Liver (tissue), 9 donors: ENCODE results near the gene ADK. TPM values are rescaled to one million over a fixed set of nuclear protein-coding genes. Genes with fewer than 3 reads are reported as not detected.
A peak's percentile ranks its signal among the peaks of the same experiment; 100 is the strongest.
"Not testable (repeated sequence)": the region's sequence is repeated elsewhere in the genome, so short reads cannot be mapped to it uniquely, and the experiment has no call there.

Experiments used
- DNase-seq: peaks from one replicate; pipeline ENCODE4 v3.0.0-alpha.2; 2017; ENCODE audit warnings: low spot score
- H3K27ac ChIP-seq, 2 donors: one replicate each; pipeline ENCODE4 v1.7.0; 2013; ENCODE audit warnings: inconsistent platforms in 2 of 2, low read length in 2 of 2, control low read depth in 1 of 2, low read depth in 1 of 2, mild to moderate bottlenecking in 1 of 2
- H3K27me3 ChIP-seq, 4 donors: one replicate each; pipeline versions ENCODE4 v1.6.1 to v1.7.0; 2013; ENCODE audit warnings: low read length in 3 of 4, inconsistent platforms in 1 of 4, mild to moderate bottlenecking in 1 of 4, moderate library complexity in 1 of 4; ENCODE audit not compliant: control insufficient read depth in 4 of 4, insufficient read depth in 4 of 4
- H3K36me3 ChIP-seq, 4 donors: one replicate each; pipeline versions ENCODE4 v1.6.1 to v1.7.0; 2013; ENCODE audit warnings: low read length in 3 of 4, mild to moderate bottlenecking in 3 of 4, low read depth in 1 of 4, moderate library complexity in 1 of 4; ENCODE audit not compliant: control insufficient read depth in 4 of 4, insufficient read depth in 3 of 4
- H3K4me1 ChIP-seq, 4 donors: one replicate each; pipeline versions ENCODE4 v1.6.1 to v1.7.0; 2013; ENCODE audit warnings: low read length in 3 of 4, mild to moderate bottlenecking in 3 of 4, moderate library complexity in 1 of 4; ENCODE audit not compliant: control insufficient read depth in 4 of 4, insufficient read depth in 4 of 4
- H3K4me3 ChIP-seq, 3 donors: one replicate each; pipeline versions ENCODE4 v1.6.1 to v1.7.0; 2013; ENCODE audit warnings: low read length in 3 of 3, control low read depth in 1 of 3, low read depth in 1 of 3, mild to moderate bottlenecking in 1 of 3
- H3K9ac ChIP-seq, 2 donors: one replicate each; pipeline ENCODE4 v1.7.0; 2013; ENCODE audit warnings: low read length in 2 of 2, mild to moderate bottlenecking in 2 of 2, moderate library complexity in 2 of 2, control low read depth in 1 of 2, low read depth in 1 of 2
- H3K9me3 ChIP-seq, 4 donors: one replicate each; pipeline versions ENCODE4 v1.6.1 to v1.7.0; 2013; ENCODE audit warnings: low read length in 3 of 4; ENCODE audit not compliant: control insufficient read depth in 4 of 4
- CTCF ChIP-seq: fragments of 150-350 bp; IDR thresholded peaks from 2 replicates; pipeline ENCODE4 v1.5.1; 2017; ENCODE audit warnings: improper control_type of control experiment, low read depth, low read length; ENCODE audit not compliant: missing input control
- EGR1 ChIP-seq, 2 donors: IDR thresholded peaks; 2 replicates each; pipeline ENCODE4 v1.6.1; 2016 to 2018; ENCODE audit warnings: antibody characterized with exemption in 2 of 2, low read depth in 2 of 2
- FOXA1 ChIP-seq: IDR thresholded peaks from 2 replicates; pipeline ENCODE4 v1.6.1; 2016; ENCODE audit warnings: antibody characterized with exemption
- FOXA2 ChIP-seq: IDR thresholded peaks from 2 replicates; pipeline ENCODE4 v1.6.1; 2016; ENCODE audit warnings: antibody characterized with exemption
- GABPA ChIP-seq, 2 donors: IDR thresholded peaks in 1 of 2; conservative IDR thresholded peaks in 1 of 2; 2 replicates each; pipeline ENCODE4 v1.6.1; 2016; ENCODE audit warnings: antibody characterized with exemption in 2 of 2, mild to moderate bottlenecking in 1 of 2, moderate library complexity in 1 of 2
- HNF4A ChIP-seq, 2 donors: conservative IDR thresholded peaks; 2 replicates each; pipeline ENCODE4 v1.6.1; 2016; ENCODE audit warnings: antibody characterized with exemption in 2 of 2, mild to moderate bottlenecking in 2 of 2
- JUND ChIP-seq, 2 donors: IDR thresholded peaks; 2 replicates each; pipeline ENCODE4 v1.6.1; 2016; ENCODE audit warnings: antibody characterized with exemption in 2 of 2
- NR2F2 ChIP-seq: IDR thresholded peaks from 2 replicates; pipeline ENCODE4 v1.6.1; 2016; ENCODE audit warnings: antibody characterized with exemption
- RAD21 ChIP-seq, 2 donors: IDR thresholded peaks; 2 replicates each; pipeline ENCODE4 v1.6.1; 2016; ENCODE audit warnings: antibody characterized with exemption in 2 of 2, mild to moderate bottlenecking in 2 of 2
- TAF1 ChIP-seq: conservative IDR thresholded peaks from 2 replicates; pipeline ENCODE4 v1.6.1; 2016; ENCODE audit warnings: antibody characterized with exemption, mild to moderate bottlenecking
- YY1 ChIP-seq: IDR thresholded peaks from 2 replicates; pipeline ENCODE4 v1.6.1; 2016; ENCODE audit warnings: antibody characterized with exemption, mild to moderate bottlenecking
- WGBS: extraction: QIAGEN DNeasy Blood & Tissue Kit; methylation state at CpG from one replicate; pipeline ENCODE4 v1.1.7; 2013; 5-methylcytosine and 5-hydroxymethylcytosine counted together
- polyA plus RNA-seq, 2 donors: library from polyadenylated mRNA; stranded (reverse) in 1 of 2; unstranded in 1 of 2; fragments of 200-250 nt in 1 of 2; fragments of >200 nt in 1 of 2; fragmentation: Nextera tagmentation in 1 of 2; extraction: Ambion mirVana in 1 of 2; gene quantifications; one replicate each; pipeline versions ENCODE4 v1.2.1 to v1.2.3, GENCODE V29; 2013 to 2015
- total RNA-seq, 2 donors: library from RNA; depleted of rRNA; stranded (reverse); fragments of >200 nt; gene quantifications; one replicate each; pipeline ENCODE4 v1.2.3, GENCODE V29; 2014
- TF ChIP-seq, protein P1 (sequence below): IDR thresholded peaks from 2 replicates; pipeline ENCODE4 v1.6.1; 2016; ENCODE audit warnings: antibody characterized with exemption, mild to moderate bottlenecking
- TF ChIP-seq, protein P2 (sequence below): IDR thresholded peaks from 2 replicates; pipeline ENCODE4 v1.6.1; 2016; ENCODE audit warnings: antibody characterized with exemption
- TF ChIP-seq, protein P3 (sequence below): IDR thresholded peaks from 2 replicates; pipeline ENCODE4 v1.6.1; 2016; ENCODE audit warnings: antibody characterized with exemption
- donor health status: healthy.
- donor health status: healthy.
- donor health status: healthy.
- donor health status: healthy.
- donor health status: healthy.

ADK gene
- total and polyA plus RNA-seq, 4 donors = 18.0 to 110 (median 65.5) TPM

DNA sequence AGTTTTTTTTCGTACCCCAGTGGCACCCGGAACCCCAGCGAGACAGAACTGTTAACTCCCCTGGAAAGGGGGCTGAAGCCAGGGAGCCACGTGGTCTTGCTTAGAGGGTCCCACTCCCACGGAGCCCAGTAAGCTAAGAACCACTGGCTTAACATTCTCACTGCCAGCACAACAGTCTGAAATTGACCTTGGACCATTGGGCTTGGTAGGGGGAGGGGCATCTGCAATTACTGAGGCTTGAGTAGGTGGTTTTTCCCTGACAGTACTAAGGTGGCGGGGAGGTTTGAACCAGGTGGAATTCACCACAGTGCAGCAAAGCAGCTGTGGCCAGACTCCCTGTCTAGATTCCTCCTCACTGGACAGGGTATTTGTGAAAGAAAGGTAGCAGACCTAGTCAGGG lies 196.5 kb downstream of the ADK start:
- WGBS = 95% methylated on average over 6 of the region's 6 CpGs
- no peaks in the 10 kb centered on the region for H3K36me3 ChIP-seq
- no peak overlapping the region for H3K27ac ChIP-seq

GRCh38 chr10:74353021-74353420 lies 202.0 kb downstream of the ADK start:
- H3K4me1 ChIP-seq, H3K9ac ChIP-seq, H3K27me3 ChIP-seq, H3K36me3 ChIP-seq, DNase-seq, H3K27ac ChIP-seq, H3K4me3 ChIP-seq, H3K9me3 ChIP-seq: not testable (repeated sequence)
- WGBS = 97% methylated on average over 3 of the region's 3 CpGs

More for the DNA sequence above, 196.5 kb downstream of the ADK start:
- Histone ChIP-seq H3K9ac (no peak overlapping the region), H3K27me3 (no peaks in the 10 kb centered on the region), H3K4me1 (peaks cover 0 to 3% (median 0%) of the 10 kb centered on the region in 4 donors), H3K4me3 (no peak overlapping the region), H3K9me3 (peaks cover 0 to 7% (median 3%) of the 10 kb centered on the region in 4 donors)
- no peak for DNase-seq
- peak in 1 of 2 donors; percentile 10 for TF ChIP-seq HNF4A (conservative IDR thresholded peaks at IDR 0.05)
- TF ChIP-seq EGR1 (IDR thresholded peaks at IDR 0.05; ENCODE audit: low read depth in 2 of 2) = no peak

GRCh38 chr10:74361678-74362077 lies 210.7 kb downstream of the ADK start:
- TF ChIP-seq, protein P1, sequence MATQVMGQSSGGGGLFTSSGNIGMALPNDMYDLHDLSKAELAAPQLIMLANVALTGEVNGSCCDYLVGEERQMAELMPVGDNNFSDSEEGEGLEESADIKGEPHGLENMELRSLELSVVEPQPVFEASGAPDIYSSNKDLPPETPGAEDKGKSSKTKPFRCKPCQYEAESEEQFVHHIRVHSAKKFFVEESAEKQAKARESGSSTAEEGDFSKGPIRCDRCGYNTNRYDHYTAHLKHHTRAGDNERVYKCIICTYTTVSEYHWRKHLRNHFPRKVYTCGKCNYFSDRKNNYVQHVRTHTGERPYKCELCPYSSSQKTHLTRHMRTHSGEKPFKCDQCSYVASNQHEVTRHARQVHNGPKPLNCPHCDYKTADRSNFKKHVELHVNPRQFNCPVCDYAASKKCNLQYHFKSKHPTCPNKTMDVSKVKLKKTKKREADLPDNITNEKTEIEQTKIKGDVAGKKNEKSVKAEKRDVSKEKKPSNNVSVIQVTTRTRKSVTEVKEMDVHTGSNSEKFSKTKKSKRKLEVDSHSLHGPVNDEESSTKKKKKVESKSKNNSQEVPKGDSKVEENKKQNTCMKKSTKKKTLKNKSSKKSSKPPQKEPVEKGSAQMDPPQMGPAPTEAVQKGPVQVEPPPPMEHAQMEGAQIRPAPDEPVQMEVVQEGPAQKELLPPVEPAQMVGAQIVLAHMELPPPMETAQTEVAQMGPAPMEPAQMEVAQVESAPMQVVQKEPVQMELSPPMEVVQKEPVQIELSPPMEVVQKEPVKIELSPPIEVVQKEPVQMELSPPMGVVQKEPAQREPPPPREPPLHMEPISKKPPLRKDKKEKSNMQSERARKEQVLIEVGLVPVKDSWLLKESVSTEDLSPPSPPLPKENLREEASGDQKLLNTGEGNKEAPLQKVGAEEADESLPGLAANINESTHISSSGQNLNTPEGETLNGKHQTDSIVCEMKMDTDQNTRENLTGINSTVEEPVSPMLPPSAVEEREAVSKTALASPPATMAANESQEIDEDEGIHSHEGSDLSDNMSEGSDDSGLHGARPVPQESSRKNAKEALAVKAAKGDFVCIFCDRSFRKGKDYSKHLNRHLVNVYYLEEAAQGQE = no peak
- no peak for TF ChIP-seq TAF1
- TF ChIP-seq FOXA2 = no peak
- no peak for TF ChIP-seq HNF4A (conservative IDR thresholded peaks at IDR 0.05)
- TF ChIP-seq CTCF = no peak
- TF ChIP-seq JUND (IDR thresholded peaks at IDR 0.05) = no peak
- TF ChIP-seq FOXA1 = no peak
- no peak for TF ChIP-seq NR2F2
- TF ChIP-seq RAD21 (IDR thresholded peaks at IDR 0.05) = no peak
- TF ChIP-seq GABPA (IDR thresholded peaks at IDR 0.05 in 1 of 2, conservative IDR thresholded peaks at IDR 0.05 in 1 of 2) = no peak
- TF ChIP-seq YY1 = no peak
- TF ChIP-seq, protein P2, sequence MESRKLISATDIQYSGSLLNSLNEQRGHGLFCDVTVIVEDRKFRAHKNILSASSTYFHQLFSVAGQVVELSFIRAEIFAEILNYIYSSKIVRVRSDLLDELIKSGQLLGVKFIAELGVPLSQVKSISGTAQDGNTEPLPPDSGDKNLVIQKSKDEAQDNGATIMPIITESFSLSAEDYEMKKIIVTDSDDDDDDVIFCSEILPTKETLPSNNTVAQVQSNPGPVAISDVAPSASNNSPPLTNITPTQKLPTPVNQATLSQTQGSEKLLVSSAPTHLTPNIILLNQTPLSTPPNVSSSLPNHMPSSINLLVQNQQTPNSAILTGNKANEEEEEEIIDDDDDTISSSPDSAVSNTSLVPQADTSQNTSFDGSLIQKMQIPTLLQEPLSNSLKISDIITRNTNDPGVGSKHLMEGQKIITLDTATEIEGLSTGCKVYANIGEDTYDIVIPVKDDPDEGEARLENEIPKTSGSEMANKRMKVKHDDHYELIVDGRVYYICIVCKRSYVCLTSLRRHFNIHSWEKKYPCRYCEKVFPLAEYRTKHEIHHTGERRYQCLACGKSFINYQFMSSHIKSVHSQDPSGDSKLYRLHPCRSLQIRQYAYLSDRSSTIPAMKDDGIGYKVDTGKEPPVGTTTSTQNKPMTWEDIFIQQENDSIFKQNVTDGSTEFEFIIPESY = no peak
- TF ChIP-seq, protein P3, sequence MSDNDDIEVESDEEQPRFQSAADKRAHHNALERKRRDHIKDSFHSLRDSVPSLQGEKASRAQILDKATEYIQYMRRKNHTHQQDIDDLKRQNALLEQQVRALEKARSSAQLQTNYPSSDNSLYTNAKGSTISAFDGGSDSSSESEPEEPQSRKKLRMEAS = no peak
- H3K4me3 ChIP-seq = no peak overlapping the region
- H3K9me3 ChIP-seq = peaks cover 0 to 5% (median under 1%) of the 10 kb centered on the region in 4 donors
- no peaks in the 10 kb centered on the region for H3K4me1 ChIP-seq
- no peak overlapping the region for H3K9ac ChIP-seq
- H3K27me3 ChIP-seq = no peaks in the 10 kb centered on the region
- peaks cover 0 to 17% (median 7%) of the 10 kb centered on the region in 4 donors for H3K36me3 ChIP-seq
- no peak overlapping the region for H3K27ac ChIP-seq
- DNase-seq = no peak
